NCI-H82 treated with DMSO at 0.1 percent for 48 hours (cell line): ENCODE measurements around the gene BRINP2.

ENCODE experiments used
- DNase-seq: peaks from one replicate; lab custom pipeline; 2025; ENCODE audit not compliant: unreplicated experiment; lab: John Stamatoyannopoulos, UW

Gene BRINP2

GRCh38 chr1:177216587-177217202 is 45.9 kb downstream of the BRINP2 start:
- DNase-seq, result no peak

DNA sequence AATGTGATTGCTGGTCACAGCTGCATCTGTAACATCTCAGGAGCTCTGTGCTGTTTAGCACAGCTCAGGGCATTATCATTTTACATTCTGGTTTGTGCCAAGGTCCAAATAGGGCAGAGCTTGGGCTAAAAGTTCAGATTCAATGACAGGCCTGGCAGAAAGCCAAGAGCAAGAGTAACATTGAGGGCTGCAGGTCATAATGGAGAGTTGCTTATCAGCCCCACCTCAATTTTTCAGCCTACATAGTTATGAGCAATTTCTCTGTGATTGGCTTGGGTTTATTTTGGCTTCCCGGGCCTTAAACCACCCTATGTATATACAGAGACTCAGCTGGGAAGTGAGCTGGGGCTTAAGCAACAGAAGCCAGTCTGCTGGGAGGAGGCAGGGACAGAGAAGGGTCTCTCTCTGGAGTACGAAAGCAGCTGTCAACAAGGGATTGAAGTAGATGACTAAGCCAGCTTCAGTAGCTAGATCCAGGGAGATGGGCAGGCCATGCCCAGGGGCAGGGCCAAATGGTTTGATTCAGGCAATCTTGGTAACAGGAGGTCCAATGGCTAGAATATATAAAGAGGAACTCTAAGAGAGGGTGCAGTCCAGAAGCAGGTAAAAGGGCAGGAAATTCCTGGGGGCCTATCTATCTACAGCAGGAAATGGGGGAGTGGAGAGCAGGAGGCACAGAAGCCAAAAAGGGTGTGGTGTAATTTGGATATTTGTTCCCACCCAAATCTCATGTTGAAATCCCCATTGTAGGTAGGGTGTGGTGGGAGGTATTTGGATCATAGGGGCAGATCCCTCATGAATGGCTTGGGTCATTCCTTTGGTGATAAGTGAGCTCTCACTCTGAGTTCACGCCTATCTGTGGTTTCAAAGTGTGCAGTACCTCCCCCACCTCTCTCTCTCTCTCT is 49.0 kb downstream of the BRINP2 start:
- DNase-seq, result peak; percentile 13

DNA sequence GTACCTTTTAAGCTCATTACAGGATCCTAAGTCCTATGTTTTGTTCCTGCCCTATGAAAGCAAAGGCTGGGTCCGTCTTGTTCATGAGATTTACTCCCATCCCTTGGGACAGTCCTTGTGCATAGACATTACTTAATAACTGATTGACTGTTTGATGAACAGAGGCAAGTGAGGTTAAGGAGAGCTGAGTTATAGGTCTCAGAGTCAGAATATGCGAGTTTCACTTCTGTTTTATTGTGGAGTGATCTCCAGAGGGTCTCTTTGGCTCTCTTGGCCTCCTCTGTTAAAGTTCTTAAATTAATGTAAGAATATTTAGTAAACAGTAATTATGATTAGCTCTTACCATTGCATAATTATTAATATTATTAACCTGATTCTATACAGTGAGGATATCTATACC is 52.6 kb downstream of the BRINP2 start:
- DNase-seq, result no peak

DNA sequence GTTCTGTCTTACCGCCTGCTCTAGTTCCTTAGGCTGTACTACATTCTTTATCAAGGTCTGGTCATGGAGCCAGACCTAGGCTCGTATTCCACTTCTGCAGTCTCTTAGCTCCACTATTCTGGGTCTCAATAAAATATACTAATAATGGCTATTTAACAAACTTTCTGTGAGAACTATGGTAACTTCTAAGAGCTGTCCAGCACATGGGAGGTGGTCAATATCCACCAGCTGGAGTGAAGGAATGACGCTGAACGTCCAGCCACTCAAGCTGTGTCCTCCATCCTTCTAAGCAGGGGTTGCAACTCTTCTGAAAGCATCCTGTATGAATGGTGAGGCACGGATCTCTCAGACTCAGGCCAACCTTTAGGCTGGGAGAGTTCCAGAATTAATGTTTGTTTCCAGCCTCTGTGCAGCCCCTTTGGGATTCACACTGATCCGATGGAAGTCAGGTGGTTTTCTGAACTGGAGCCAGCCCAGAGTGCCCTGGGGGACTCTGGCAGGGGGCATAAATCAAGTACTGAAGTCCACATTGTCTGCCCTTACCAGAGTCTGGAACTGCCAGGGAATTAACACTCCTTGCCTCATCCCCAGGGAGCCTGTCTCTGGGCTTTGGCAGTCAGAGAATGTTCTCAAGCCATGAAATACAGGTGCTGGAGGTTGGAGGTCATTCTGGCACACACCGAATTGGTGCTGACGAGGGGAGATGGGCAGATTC is 57.4 kb downstream of the BRINP2 start:
- no peak for DNase-seq

DNA sequence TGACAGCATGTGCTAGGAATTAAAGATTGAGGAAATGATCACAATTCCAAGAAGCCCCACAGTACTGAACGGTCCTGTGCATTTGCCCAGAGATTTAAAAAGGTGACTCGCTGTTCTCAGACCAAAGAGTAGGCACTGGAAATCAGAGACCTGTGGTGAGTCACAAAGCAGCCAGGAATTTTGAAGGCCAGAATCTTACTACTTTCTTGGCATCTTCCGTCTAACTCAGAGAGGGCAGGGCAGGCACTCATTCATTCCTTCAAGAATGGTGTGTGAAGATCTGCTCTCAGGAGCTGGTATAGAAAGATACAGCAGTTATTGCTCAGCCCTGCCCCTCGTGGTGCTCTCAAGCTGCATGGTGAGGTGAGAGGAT is 57.9 kb downstream of the BRINP2 start:
- DNase-seq, result no peak

GRCh38 chr1:177229781-177230180 is 59.0 kb downstream of the BRINP2 start:
- DNase-seq, result no peak

DNA sequence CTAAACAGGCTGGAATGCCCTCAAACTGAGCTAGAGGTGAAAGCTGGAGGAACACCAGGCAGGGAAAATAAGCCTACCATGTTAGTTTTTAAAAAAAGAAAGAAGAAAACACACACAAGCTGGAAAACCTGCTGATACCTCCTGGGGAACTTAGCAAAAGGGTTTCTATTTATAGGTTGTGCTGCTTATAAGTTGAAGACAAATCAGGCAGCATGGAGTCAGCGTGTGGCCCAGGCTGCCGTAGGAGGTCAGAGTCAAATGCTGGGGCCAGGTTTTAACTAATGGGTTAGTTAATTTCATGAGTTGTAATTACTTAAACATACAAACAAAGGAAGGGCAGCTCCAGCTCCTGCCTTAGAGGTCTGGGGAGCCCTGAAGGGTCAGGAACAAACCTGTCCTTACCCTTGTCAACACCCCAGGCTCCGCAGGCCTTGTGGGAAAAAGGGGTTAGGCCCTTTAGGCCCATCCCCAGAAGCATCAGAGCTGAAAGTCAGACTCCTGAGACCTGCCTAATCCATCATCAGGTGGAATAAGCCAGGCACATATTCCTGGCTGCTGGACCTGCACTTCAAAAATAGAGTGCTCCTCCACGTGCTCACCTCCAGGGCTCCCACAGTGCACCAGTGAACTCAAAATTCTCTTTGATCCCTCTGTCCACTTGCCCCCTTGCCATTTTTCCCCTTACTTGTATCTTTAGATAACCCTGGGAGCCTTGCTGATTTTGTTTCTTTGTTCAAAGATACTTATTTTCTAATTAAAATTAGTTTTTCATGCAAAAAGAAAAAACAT is 59.7 kb downstream of the BRINP2 start:
- no peak for DNase-seq

DNA sequence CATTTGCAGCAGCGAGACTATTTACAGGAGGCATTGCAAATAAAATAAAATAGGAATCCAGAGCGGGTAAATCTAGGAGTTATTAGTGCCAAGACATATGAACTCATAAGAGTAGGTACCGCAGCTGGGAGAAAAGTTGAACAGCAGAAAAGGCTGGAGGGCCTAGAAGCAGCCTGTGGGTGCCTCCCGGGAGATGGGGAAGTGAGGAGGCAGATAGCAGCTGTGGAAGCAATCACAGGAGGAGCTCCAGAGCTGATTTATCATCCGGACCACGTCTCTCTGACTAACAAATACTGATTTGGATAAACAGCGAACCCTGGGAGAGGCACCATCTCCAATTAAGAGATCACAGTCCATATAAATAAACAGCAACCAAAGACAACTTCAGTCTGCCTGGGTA is 64.6 kb downstream of the BRINP2 start:
- DNase-seq, result no peak

DNA sequence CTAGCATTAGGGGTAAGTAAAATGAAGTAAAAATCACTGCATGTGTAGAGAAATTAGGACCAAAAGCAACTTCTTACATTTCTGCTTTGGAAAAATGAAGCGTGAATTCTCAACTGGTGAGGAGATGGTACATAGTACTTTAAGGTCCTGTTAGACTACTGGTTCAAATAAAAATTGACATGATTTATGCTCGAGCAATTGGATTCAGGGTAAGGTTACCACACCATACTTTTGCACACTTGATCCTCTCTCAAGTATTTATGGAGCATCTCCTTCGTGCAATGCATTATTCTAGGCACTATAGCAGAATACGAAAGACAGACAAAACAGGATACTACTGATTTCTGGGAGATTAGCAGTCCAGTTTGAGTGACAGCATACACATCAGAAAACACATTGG is 66.2 kb downstream of the BRINP2 start:
- no peak for DNase-seq

GRCh38 chr1:177238967-177239366 is 68.2 kb downstream of the BRINP2 start:
- DNase-seq, result no peak

DNA sequence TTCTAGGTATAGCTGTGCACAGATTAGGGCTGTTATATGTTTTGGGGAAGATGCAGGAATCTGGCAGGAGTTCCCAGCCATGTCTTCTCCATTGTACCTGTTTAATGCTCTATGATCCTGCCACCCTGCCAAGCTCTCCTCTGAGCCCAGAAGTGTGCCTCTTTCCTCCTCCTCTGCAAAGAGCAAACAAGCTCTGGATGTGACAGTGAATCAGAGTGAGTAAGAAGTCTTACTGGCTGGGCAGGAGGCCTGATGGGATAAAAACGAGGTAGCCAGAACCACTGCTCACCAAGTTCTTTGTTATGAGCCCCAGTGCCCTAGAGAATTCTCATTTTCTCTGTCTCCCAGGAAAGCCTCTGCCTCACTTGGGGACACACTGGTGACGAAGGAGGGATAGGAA is 69.0 kb downstream of the BRINP2 start:
- no peak for DNase-seq

DNA sequence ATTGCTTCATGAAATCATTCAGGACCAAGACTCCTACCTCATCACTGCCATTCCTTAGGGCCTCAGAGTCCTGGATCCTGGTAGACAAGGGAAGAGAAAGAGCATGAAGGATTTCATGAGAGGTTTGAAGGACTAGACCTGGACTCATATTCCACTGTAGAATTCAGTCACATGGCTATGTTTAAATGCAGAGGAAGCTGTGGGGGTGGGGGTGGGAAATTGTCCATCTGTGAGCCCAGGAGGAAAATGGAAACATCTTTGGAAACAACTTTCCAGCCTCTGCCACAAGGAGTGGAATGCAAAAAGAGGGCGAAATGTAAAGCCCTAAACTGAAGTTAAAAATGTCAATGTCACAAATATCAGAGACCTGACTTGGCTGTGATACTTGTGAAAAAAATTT is 73.0 kb downstream of the BRINP2 start:
- DNase-seq, result no peak

DNA sequence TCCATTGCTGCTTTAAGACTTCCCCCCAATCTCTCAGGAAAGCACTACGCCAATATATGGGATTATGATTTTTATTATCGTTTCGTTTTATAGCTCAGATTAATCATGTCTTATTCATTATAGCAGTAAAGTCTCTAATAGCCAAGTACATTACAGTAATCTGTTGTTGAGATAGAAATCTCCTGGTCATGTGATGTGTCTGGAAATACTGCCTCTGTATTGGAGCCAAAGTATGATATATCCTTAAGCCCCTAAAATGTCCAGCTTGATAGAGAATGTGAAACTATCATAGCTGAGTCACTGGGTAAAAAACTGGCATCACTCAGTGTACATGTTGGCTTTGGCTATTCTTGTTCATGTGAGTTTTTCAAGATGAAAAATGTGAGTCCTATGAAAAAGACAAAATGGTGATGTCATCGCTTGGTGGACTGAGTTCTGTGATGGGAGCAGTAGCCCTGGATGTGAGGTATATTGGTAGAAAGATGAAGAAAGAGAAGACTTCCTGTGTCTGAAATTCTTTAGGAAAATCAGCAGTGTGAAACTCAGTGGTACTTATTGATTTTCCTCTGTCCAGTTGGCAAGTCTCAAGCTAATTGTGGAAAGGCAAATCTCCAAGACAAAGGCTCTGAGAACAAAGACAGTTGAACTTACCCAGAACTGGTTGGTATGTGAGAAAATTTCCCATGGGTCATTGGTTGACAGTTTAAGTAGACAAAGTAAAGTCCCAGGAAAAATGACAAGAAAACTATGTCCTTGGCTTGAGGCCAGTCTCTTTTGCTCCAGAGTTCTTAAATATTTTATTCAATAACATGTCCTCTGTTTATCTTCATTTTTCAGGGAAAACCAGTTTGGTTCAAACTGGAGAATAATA is 76.2 kb downstream of the BRINP2 start:
- DNase-seq, result no peak

GRCh38 chr1:177247623-177248176 is 76.9 kb downstream of the BRINP2 start:
- DNase-seq, result no peak

DNA sequence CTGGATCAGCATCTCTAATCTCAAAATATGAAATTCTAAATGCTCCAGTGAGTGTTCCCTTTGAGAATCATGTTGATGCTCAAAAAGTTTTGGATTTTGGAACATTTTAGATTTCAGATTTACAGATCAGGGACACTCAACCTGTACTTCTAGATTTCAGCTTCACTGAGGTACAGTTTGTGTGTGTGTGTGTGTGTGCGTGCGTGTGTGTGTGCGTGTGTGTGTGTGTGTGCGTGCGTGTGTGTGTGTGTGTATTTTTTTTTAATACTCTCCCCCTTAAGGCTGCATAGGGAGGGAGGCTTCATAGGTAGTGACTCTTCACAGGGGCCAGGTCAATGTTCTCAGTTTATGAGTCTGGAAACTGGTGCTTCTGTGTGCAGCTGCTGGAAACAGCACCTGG is 77.5 kb downstream of the BRINP2 start:
- no peak for DNase-seq

- DNase-seq, result no peak
Measured at GRCh38 chr1:177249231-177249630, 78.5 kb downstream of the BRINP2 start.

- no peak for DNase-seq
Measured at GRCh38 chr1:177252877-177253276, 82.1 kb downstream of the BRINP2 start.

- no peak for DNase-seq
Measured at GRCh38 chr1:177255411-177255810, 84.7 kb downstream of the BRINP2 start.

DNA sequence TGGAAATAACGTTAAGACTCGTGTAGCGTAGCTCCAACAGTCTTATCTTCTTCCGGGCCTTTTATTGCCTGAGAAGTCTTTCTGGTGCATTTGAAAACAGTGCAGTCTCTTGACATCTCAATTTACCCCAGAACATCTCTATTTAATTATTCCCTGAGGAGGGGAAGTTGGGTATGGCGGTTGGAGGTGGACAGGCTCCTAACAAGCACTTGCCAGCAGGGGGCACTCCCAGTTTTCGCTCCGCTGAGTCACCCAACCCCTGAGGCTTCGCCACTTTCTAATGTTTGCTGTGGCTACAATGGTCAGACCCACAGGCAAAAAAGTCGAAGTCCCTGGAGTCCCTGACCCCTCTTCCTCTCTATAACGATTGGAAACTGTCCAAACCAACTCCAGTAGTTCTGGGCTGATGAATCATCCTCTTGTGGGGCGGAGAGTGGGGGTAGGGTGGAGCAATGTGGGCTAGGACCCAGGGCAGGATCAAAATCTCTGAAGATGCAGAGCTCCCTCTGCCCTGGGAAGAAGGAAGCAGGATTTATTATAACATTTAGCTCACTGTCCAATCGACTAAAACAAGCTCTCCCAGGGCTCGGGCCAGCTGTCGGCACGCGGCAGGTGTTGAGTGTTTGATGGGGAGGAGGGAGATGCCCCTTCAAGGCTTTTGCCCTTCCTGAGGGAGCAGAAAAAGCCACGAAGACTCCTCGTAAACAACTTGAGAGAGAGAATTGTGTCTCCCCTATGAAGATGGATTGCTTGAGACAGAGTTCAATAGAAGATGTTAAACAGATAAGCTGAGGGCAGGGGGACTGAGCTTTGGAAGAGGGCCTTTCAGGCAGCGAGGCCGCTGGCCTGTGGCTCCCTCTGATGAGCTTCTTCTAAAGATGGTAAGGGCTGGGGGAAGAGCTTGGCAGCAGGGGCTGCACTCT is 85.7 kb downstream of the BRINP2 start:
- peak; percentile 47 for DNase-seq
